Measurements from ENCODE around the gene PEX12.
"Not testable (repeated sequence)": the region's sequence is repeated elsewhere in the genome, so short reads cannot be mapped to it uniquely, and the experiment has no call there.

The PEX12 gene

GRCh38 chr17:35529866-35530265 lies 48.5 kb downstream of the PEX12 start:
- no peak for TF ChIP-seq TAF1 (IDR thresholded peaks at IDR 0.05; ENCODE audit: borderline replicate concordance, low read depth, low read length)
- no peak for TF ChIP-seq POLR2A (IDR thresholded peaks at IDR 0.05; ENCODE audit: low read depth, low read length)
- no peak for DNase-seq (ENCODE audit: insufficient read length)
- no peak for FAIRE-seq

GRCh38 chr17:35529326-35529725 lies 49.0 kb downstream of the PEX12 start:
- DNase-seq (ENCODE audit: insufficient read length); FAIRE-seq: not testable (repeated sequence)
